HS-5 (cell line): ENCODE results near the gene TICAM1.
A peak's percentile ranks its signal among the peaks of the same experiment; 100 is the strongest.

Source experiments
- DNase-seq: peaks from one replicate; pipeline ENCODE4 v3.0.0-alpha.2; 2012; ENCODE audit warnings: low read depth

Gene TICAM1

GRCh38 chr19:4768934-4769777 lies 62.4 kb downstream of the TICAM1 start:
- peak; percentile 8 for DNase-seq
